Hepatocyte (in vitro differentiated cells): ENCODE data around the gene ADCY9. TPM values are rescaled to one million over a fixed set of nuclear protein-coding genes. Genes with fewer than 3 reads are reported as not detected.

ENCODE experiments used
- DNase-seq: peaks from one replicate; pipeline ENCODE4 v3.0.0-alpha.2; 2016; ENCODE audit warnings: low spot score
- H2AFZ ChIP-seq: fragments of 200-600 bp; sonication (generic); 2 replicates; pipeline ENCODE4 v1.6.0; 2016; ENCODE audit warnings: antibody characterized with exemption, mild to moderate bottlenecking
- H3K27ac ChIP-seq: fragments of 200-600 bp; sonication (generic); 2 replicates; pipeline ENCODE4 v1.5.1; 2016; ENCODE audit warnings: mild to moderate bottlenecking
- H3K27me3 ChIP-seq: fragments of 200-600 bp; sonication (generic); 2 replicates; pipeline ENCODE4 v1.6.1; 2016
- H3K36me3 ChIP-seq: fragments of 200-600 bp; sonication (generic); replicated peaks from 2 replicates; pipeline ENCODE4 v1.5.1; 2016; ENCODE audit warnings: low read depth; ENCODE audit not compliant: insufficient read depth
- H3K4me1 ChIP-seq: fragments of 200-600 bp; sonication (generic); 2 replicates; pipeline ENCODE4 v1.5.1; 2016; ENCODE audit warnings: mild to moderate bottlenecking, moderate library complexity; ENCODE audit not compliant: insufficient read depth
- H3K4me2 ChIP-seq: fragments of 200-600 bp; sonication (generic); 2 replicates; pipeline ENCODE4 v1.6.0; 2016
- H3K4me3 ChIP-seq: fragments of 200-600 bp; sonication (generic); 2 replicates; pipeline ENCODE4 v1.5.1; 2016; ENCODE audit warnings: mild to moderate bottlenecking
- H3K79me2 ChIP-seq: fragments of 200-600 bp; sonication (generic); 2 replicates; pipeline ENCODE4 v1.6.0; 2017; ENCODE audit warnings: mild to moderate bottlenecking
- H3K9me2 ChIP-seq: fragments of 200-600 bp; sonication (generic); replicated peaks from 2 replicates; pipeline ENCODE4 v1.6.0; 2017; ENCODE audit warnings: mild to moderate bottlenecking; ENCODE audit not compliant: insufficient read depth
- H3K9me3 ChIP-seq: fragments of 200-600 bp; sonication (generic); 2 replicates; pipeline ENCODE4 v1.5.1; 2016; ENCODE audit warnings: low read depth, mild to moderate bottlenecking
- H4K20me1 ChIP-seq: fragments of 200-600 bp; sonication (generic); 2 replicates; pipeline ENCODE4 v1.6.0; 2016; ENCODE audit warnings: mild to moderate bottlenecking; ENCODE audit not compliant: insufficient read depth, poor library complexity, severe bottlenecking
- CTCF ChIP-seq: fragments of 200-600 bp; sonication (generic); IDR thresholded peaks from 2 replicates; pipeline ENCODE4 v1.5.1; 2016; ENCODE audit warnings: antibody characterized with exemption, mild to moderate bottlenecking; ENCODE audit not compliant: poor library complexity
- EZH2 ChIP-seq: fragments of 200-600 bp; sonication (generic); IDR thresholded peaks from 2 replicates; pipeline ENCODE4 v1.6.1; 2016; ENCODE audit warnings: antibody characterized with exemption, mild to moderate bottlenecking, borderline replicate concordance
- EZH2phosphoT487 ChIP-seq: fragments of 200-600 bp; sonication (generic); IDR thresholded peaks from one replicate; pipeline ENCODE4 v1.6.1; 2018; ENCODE audit warnings: antibody characterized with exemption, mild to moderate bottlenecking, low read depth, moderate library complexity; ENCODE audit not compliant: unreplicated experiment, severe bottlenecking
- WGBS: methylation state at CpG from one replicate; pipeline ENCODE4 v1.1.6; 2016; ENCODE audit warnings: low lambda C conversion rate; ENCODE audit errors: missing lambda C conversion rate; 5-methylcytosine and 5-hydroxymethylcytosine counted together
- polyA plus RNA-seq: library from polyadenylated mRNA; unstranded; fragments of >200 nt; fragmentation: Nextera tagmentation; extraction: Ambion mirVana; gene quantifications from 2 replicates; pipeline ENCODE4 v1.2.1, GENCODE V29; 2016
- total RNA-seq: library from RNA; depleted of rRNA; stranded (reverse); fragments of >200 nt; gene quantifications from 2 replicates; pipeline ENCODE4 v1.2.3, GENCODE V29; 2014

The ADCY9 gene
- total and polyA plus RNA-seq, 2 experiments from 2014 or later, result 12.0 to 15.9 TPM

- no peaks in the 10 kb centered on the region for H4K20me1 ChIP-seq
- no peaks in the 10 kb centered on the region for H3K36me3 ChIP-seq
- H3K4me3 ChIP-seq, result no peak overlapping the region
- WGBS, result 96% methylated on average over 28 of the region's 28 CpGs
- H3K9me2 ChIP-seq, result no peaks in the 10 kb centered on the region
- no peaks in the 10 kb centered on the region for H3K4me1 ChIP-seq
- no peaks in the 10 kb centered on the region for H3K79me2 ChIP-seq
- TF ChIP-seq CTCF (no peak), EZH2phosphoT487 (no peak), EZH2 (no peak)
- no peaks in the 10 kb centered on the region for H3K9me3 ChIP-seq
- H3K4me2 ChIP-seq, result no peak overlapping the region
- H2AFZ ChIP-seq, result no peak overlapping the region
- H3K27me3 ChIP-seq, result no peaks in the 10 kb centered on the region
- no peak overlapping the region for H3K27ac ChIP-seq
- no peak for DNase-seq
Observed at GRCh38 chr16:3964686-3965290, 151.5 kb downstream of the ADCY9 start.

GRCh38 chr16:3963886-3964685, 152.2 kb downstream of the ADCY9 start:
- Histone ChIP-seq H2AFZ (no peak overlapping the region), H3K36me3 (no peaks in the 10 kb centered on the region), H3K9me2 (no peaks in the 10 kb centered on the region), H3K4me3 (no peak overlapping the region), H3K9me3 (no peaks in the 10 kb centered on the region), H3K4me1 (no peaks in the 10 kb centered on the region), H3K27me3 (no peaks in the 10 kb centered on the region), H4K20me1 (no peaks in the 10 kb centered on the region), H3K4me2 (no peak overlapping the region), H3K79me2 (no peaks in the 10 kb centered on the region), H3K27ac (no peak overlapping the region)
- 92% methylated on average over 29 of the region's 29 CpGs for WGBS
- DNase-seq, result no peak
- TF ChIP-seq CTCF (no peak), EZH2 (no peak), EZH2phosphoT487 (no peak)

GRCh38 chr16:3963203-3963602, 153.0 kb downstream of the ADCY9 start:
- Histone ChIP-seq H3K9me2 (no peaks in the 10 kb centered on the region), H3K27me3 (no peaks in the 10 kb centered on the region), H3K4me2 (no peak overlapping the region), H3K4me3 (no peak overlapping the region), H3K4me1 (no peaks in the 10 kb centered on the region), H2AFZ (no peak overlapping the region), H4K20me1 (no peaks in the 10 kb centered on the region), H3K79me2 (no peaks in the 10 kb centered on the region), H3K27ac (no peak overlapping the region), H3K9me3 (no peaks in the 10 kb centered on the region), H3K36me3 (no peaks in the 10 kb centered on the region)
- WGBS, result 68% methylated on average over 17 of the region's 17 CpGs
- TF ChIP-seq CTCF (no peak), EZH2phosphoT487 (no peak), EZH2 (no peak)
- no peak for DNase-seq
